Loucy (cell line): Measurements from ENCODE around the gene ANGPTL2.

Source experiments
- H2AFZ ChIP-seq: fragments of 200-600 bp; sonication (generic); 2 replicates; pipeline ENCODE4 v1.6.0; 2016; ENCODE audit warnings: antibody characterized with exemption, mild to moderate bottlenecking, low read length, moderate library complexity
- H3F3A ChIP-seq: fragments of 200-600 bp; 2 replicates; pipeline ENCODE4 v1.6.0; 2016; ENCODE audit warnings: antibody characterized with exemption, low read depth, mild to moderate bottlenecking
- H3K27me3 ChIP-seq: fragments of 200-600 bp; sonication (generic); 2 replicates; pipeline ENCODE4 v1.6.1; 2014; ENCODE audit warnings: low read length, mild to moderate bottlenecking; ENCODE audit not compliant: insufficient read depth, poor library complexity, severe bottlenecking
- H3K36me3 ChIP-seq: fragments of 200-600 bp; sonication (generic); 2 replicates; pipeline ENCODE4 v1.6.1; 2016; ENCODE audit warnings: low read length; ENCODE audit not compliant: insufficient read depth
- H3K4me1 ChIP-seq: fragments of 200-600 bp; sonication (generic); 2 replicates; pipeline ENCODE4 v1.5.1; 2014; ENCODE audit warnings: low read length, mild to moderate bottlenecking; ENCODE audit not compliant: insufficient read depth, poor library complexity, severe bottlenecking
- H3K4me2 ChIP-seq: fragments of 200-600 bp; sonication (generic); 2 replicates; pipeline ENCODE4 v1.6.0; 2014; ENCODE audit warnings: antibody characterized with exemption, low read length, low read depth, mild to moderate bottlenecking; ENCODE audit not compliant: poor library complexity, severe bottlenecking
- H3K4me3 ChIP-seq: fragments of 200-600 bp; sonication (generic); 2 replicates; pipeline ENCODE4 v1.5.1; 2014; ENCODE audit warnings: low read length, mild to moderate bottlenecking, mixed read lengths; ENCODE audit not compliant: poor library complexity, severe bottlenecking
- H3K79me2 ChIP-seq: fragments of 200-600 bp; sonication (generic); 2 replicates; pipeline ENCODE4 v1.6.1; 2014; ENCODE audit warnings: low read length; ENCODE audit not compliant: insufficient read depth
- H3K9ac ChIP-seq: fragments of 200-600 bp; sonication (generic); 2 replicates; pipeline ENCODE4 v1.6.0; 2014; ENCODE audit warnings: mild to moderate bottlenecking, low read depth, low read length, moderate library complexity; ENCODE audit not compliant: poor library complexity, severe bottlenecking
- H3K9me2 ChIP-seq: fragments of 200-600 bp; sonication (generic); replicated peaks from 2 replicates; pipeline ENCODE4 v1.6.1; 2016; ENCODE audit warnings: low read depth, low read length, mixed read lengths
- H3K9me3 ChIP-seq: fragments of 200-600 bp; sonication (generic); 2 replicates; pipeline ENCODE4 v1.6.1; 2014; ENCODE audit warnings: mild to moderate bottlenecking, antibody characterized with exemption, low read length, low read depth; ENCODE audit not compliant: insufficient read depth
- H4K20me1 ChIP-seq: fragments of 200-600 bp; sonication (generic); 2 replicates; pipeline ENCODE4 v1.6.0; 2014; ENCODE audit warnings: antibody characterized with exemption, low read length, mild to moderate bottlenecking; ENCODE audit not compliant: insufficient read depth, poor library complexity, severe bottlenecking
- CTCF ChIP-seq: fragments of 200-600 bp; sonication (generic); conservative IDR thresholded peaks from 2 replicates; pipeline ENCODE4 v1.5.1; 2014; ENCODE audit warnings: mild to moderate bottlenecking, antibody characterized with exemption, low read length
- EZH2phosphoT487 ChIP-seq: fragments of 200-600 bp; IDR thresholded peaks from 2 replicates; pipeline ENCODE4 v1.6.1; 2018; ENCODE audit warnings: antibody characterized with exemption, mild to moderate bottlenecking, moderate library complexity, borderline replicate concordance

Gene ANGPTL2

DNA sequence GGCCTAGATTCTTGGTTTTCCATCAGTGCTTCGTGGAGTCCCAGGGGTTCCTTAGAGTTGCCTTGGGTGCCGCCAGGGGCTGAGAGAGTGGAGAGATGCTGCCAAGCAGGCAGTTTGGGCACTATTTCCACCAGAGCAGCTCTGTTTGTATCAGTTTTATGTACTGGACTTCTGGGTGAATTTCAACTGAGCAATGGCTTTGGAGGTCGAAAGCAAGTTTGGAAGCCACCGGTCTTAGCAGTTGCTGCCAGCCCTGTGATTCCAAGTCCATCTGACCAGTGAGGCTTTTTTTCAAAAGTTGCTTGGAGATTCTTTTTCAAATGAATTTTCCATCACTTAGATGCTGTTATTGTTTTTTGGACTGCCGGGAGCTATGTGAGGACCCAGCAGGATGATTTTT, 68.5 kb downstream of the ANGPTL2 start:
- TF ChIP-seq CTCF (no peak), EZH2phosphoT487 (no peak)
- no peaks in the 10 kb centered on the region for H3K9me3 ChIP-seq

GRCh38 chr9:127053057-127053821, 69.2 kb downstream of the ANGPTL2 start:
- Histone ChIP-seq H3K4me1 (no peaks in the 10 kb centered on the region), H2AFZ (no peak overlapping the region), H3K9ac (no peak overlapping the region), H3K27me3 (no peaks in the 10 kb centered on the region), H3K4me2 (no peak overlapping the region), H3K79me2 (no peaks in the 10 kb centered on the region), H3K9me3 (no peaks in the 10 kb centered on the region), H4K20me1 (no peaks in the 10 kb centered on the region), H3K36me3 (no peaks in the 10 kb centered on the region; the same call in 1 of the 2 replicates), H3K9me2 (no peaks in the 10 kb centered on the region), H3K4me3 (no peak overlapping the region), H3F3A (no peaks in the 10 kb centered on the region)
- no peak for TF ChIP-seq EZH2phosphoT487
- no peak for TF ChIP-seq CTCF

More for the DNA sequence above, 68.5 kb downstream of the ANGPTL2 start:
- H3K27me3 ChIP-seq, result no peaks in the 10 kb centered on the region
- H3K9ac ChIP-seq, result no peak overlapping the region
- no peaks in the 10 kb centered on the region for H3K9me2 ChIP-seq
- H3F3A ChIP-seq, result no peaks in the 10 kb centered on the region
- H3K4me2 ChIP-seq, result no peak overlapping the region
- H3K4me3 ChIP-seq, result no peak overlapping the region
- H4K20me1 ChIP-seq, result no peaks in the 10 kb centered on the region
- H3K36me3 ChIP-seq, result no peaks in the 10 kb centered on the region; the same call in 1 of the 2 replicates
- H3K79me2 ChIP-seq, result no peaks in the 10 kb centered on the region
- H2AFZ ChIP-seq, result no peak overlapping the region
- no peaks in the 10 kb centered on the region for H3K4me1 ChIP-seq

- Histone ChIP-seq H4K20me1 (no peaks in the 10 kb centered on the region), H3K4me2 (no peak overlapping the region), H3K4me3 (no peak overlapping the region), H3K9ac (no peak overlapping the region), H3K36me3 (no peaks in the 10 kb centered on the region; the same call in 1 of the 2 replicates), H3K27me3 (no peaks in the 10 kb centered on the region), H3K79me2 (no peaks in the 10 kb centered on the region), H3K4me1 (no peaks in the 10 kb centered on the region), H2AFZ (no peak overlapping the region), H3K9me2 (no peaks in the 10 kb centered on the region), H3K9me3 (no peaks in the 10 kb centered on the region), H3F3A (no peaks in the 10 kb centered on the region)
- no peak for TF ChIP-seq CTCF
- no peak for TF ChIP-seq EZH2phosphoT487
Measured at GRCh38 chr9:127051881-127052595, 70.4 kb downstream of the ANGPTL2 start.
